ENCODE measurements around the gene MAGI1.

The MAGI1 gene

GRCh38 chr3:65958216-65958615 is 80.5 kb downstream of the MAGI1 start:
- DNase-seq (ENCODE audit: extremely low spot score), result no peak
- CTCF ChIA-PET, result interaction anchor here (1.1 kb wide), 1 partner anchor 20 kb away, joined by 3 read pairs; no protein-coding TSS in a partner anchor
- POLR2A ChIA-PET, result no interaction called here
- TF ChIP-seq CTCF (IDR thresholded peaks at IDR 0.05; ENCODE audit: control extremely low read depth, extremely low read depth, low read depth, missing control alignments), result no peak

- ChIA-PET POLR2A (interaction anchor here (0.5 kb wide), 1 partner anchor 91 kb away, joined by 5 read pairs; no protein-coding TSS in a partner anchor), CTCF (interaction anchor here (1.2 kb wide), 1 partner anchor 41 kb away, joined by 3 read pairs; no protein-coding TSS in a partner anchor)
- DNase-seq (ENCODE audit: extremely low spot score), result no peak
- TF ChIP-seq CTCF (IDR thresholded peaks at IDR 0.05; ENCODE audit: control extremely low read depth, extremely low read depth, low read depth, missing control alignments), result no peak
Measured at GRCh38 chr3:65955792-65956477, 82.8 kb downstream of the MAGI1 start.

GRCh38 chr3:65953881-65954733 is 84.6 kb downstream of the MAGI1 start:
- DNase-seq (ENCODE audit: extremely low spot score), result no peak
- POLR2A ChIA-PET, result no interaction called here
- no peak for TF ChIP-seq CTCF (IDR thresholded peaks at IDR 0.05; ENCODE audit: control extremely low read depth, extremely low read depth, low read depth, missing control alignments)
- CTCF ChIA-PET, result interaction anchor here (1.2 kb wide), 1 partner anchor 39 kb away, joined by 3 read pairs; no protein-coding TSS in a partner anchor

- DNase-seq (ENCODE audit: extremely low spot score), result no peak
- ChIA-PET CTCF (no interaction called here), POLR2A (no interaction called here)
- TF ChIP-seq CTCF (IDR thresholded peaks at IDR 0.05; ENCODE audit: control extremely low read depth, extremely low read depth, low read depth, missing control alignments), result no peak
Measured at GRCh38 chr3:65953301-65953812, 85.4 kb downstream of the MAGI1 start.

- CTCF ChIA-PET, result no interaction called here
- POLR2A ChIA-PET, result no interaction called here
- no peak for DNase-seq (ENCODE audit: extremely low spot score)
- TF ChIP-seq CTCF (IDR thresholded peaks at IDR 0.05; ENCODE audit: control extremely low read depth, extremely low read depth, low read depth, missing control alignments), result no peak
Measured at GRCh38 chr3:65952842-65953241, 85.9 kb downstream of the MAGI1 start.

- DNase-seq (ENCODE audit: extremely low spot score), result no peak
- POLR2A ChIA-PET, result no interaction called here
- CTCF ChIA-PET, result interaction anchor here (1.4 kb wide), 1 partner anchor 45 kb away, joined by 3 read pairs; no protein-coding TSS in a partner anchor
- TF ChIP-seq CTCF (IDR thresholded peaks at IDR 0.05; ENCODE audit: control extremely low read depth, extremely low read depth, low read depth, missing control alignments), result no peak
Measured at GRCh38 chr3:65951836-65952505, 86.7 kb downstream of the MAGI1 start.

Data from GM10248 (cell line).